PC-9 (cell line): ENCODE results near the gene VPS33A. TPM values are rescaled to one million over a fixed set of nuclear protein-coding genes. Genes with fewer than 3 reads are reported as not detected.

Experiments
- BruUV-seq: library from RNA; stranded (reverse); fragments of 400-500 nt; replicated peaks from 2 replicates; lab custom pipeline; 2021; lab: Mats Ljungman, UMichigan
- CTCF ChIA-PET: fragments of 300-600 bp; sonication (Branson Sonifier 250); formaldehyde crosslinking; loops from one replicate; lab custom pipeline; 2022; ENCODE audit warnings: antibody characterized with exemption; lab: Charles Lee
- POLR2A ChIA-PET: fragments of 300-600 bp; sonication (Branson Sonifier 250); formaldehyde crosslinking; loops from one replicate; lab custom pipeline; 2022; ENCODE audit warnings: antibody characterized with exemption; ENCODE audit not compliant: unreplicated experiment; lab: Charles Lee
- DNase-seq, 2 experiments: peaks; one replicate each; pipeline versions ENCODE4 v3.0.0 to v3.0.0-alpha.2; 2015 to 2022; ENCODE audit warnings: mixed read lengths in 1 of 2
- H2AFZ ChIP-seq: fragments of 200-600 bp; sonication (generic); 2 replicates; pipeline ENCODE4 v1.8.1; 2017; ENCODE audit warnings: antibody characterized with exemption
- H3F3A ChIP-seq: fragments of 200-600 bp; sonication (generic); 2 replicates; pipeline ENCODE4 v1.8.1; 2017; ENCODE audit warnings: antibody characterized with exemption, mild to moderate bottlenecking, low read depth; ENCODE audit not compliant: insufficient read depth
- H3K27ac ChIP-seq: fragments of 200-600 bp; sonication (generic); 2 replicates; pipeline ENCODE4 v1.6.1; 2016; ENCODE audit warnings: mixed run types
- H3K27me3 ChIP-seq: fragments of 200-600 bp; sonication (generic); 2 replicates; pipeline ENCODE4 v1.6.1; 2016; ENCODE audit warnings: low read depth, mixed run types; ENCODE audit not compliant: insufficient read depth
- H3K36me3 ChIP-seq: fragments of 200-600 bp; sonication (generic); 2 replicates; pipeline ENCODE4 v1.6.1; 2016; ENCODE audit warnings: low read depth, mixed run types
- H3K4me1 ChIP-seq: fragments of 200-600 bp; sonication (generic); replicated peaks from 2 replicates; pipeline ENCODE4 v1.6.1; 2016; ENCODE audit warnings: mixed run types; ENCODE audit not compliant: insufficient read depth
- H3K4me2 ChIP-seq: fragments of 200-600 bp; sonication (generic); 2 replicates; pipeline ENCODE4 v1.6.1; 2017; ENCODE audit warnings: mixed run types
- H3K4me3 ChIP-seq: fragments of 200-600 bp; sonication (generic); 2 replicates; pipeline ENCODE4 v1.6.1; 2016; ENCODE audit warnings: mixed run types
- H3K79me2 ChIP-seq: fragments of 200-600 bp; sonication (generic); 2 replicates; pipeline ENCODE4 v1.6.1; 2017; ENCODE audit warnings: low read depth, mixed run types
- H3K9me2 ChIP-seq: fragments of 200-600 bp; sonication (generic); 2 replicates; pipeline ENCODE4 v1.8.1; 2017; ENCODE audit warnings: mild to moderate bottlenecking; ENCODE audit not compliant: insufficient read depth
- H3K9me3 ChIP-seq: fragments of 200-600 bp; sonication (generic); 2 replicates; pipeline ENCODE4 v1.8.1; 2016; ENCODE audit warnings: low read depth; ENCODE audit not compliant: insufficient read depth
- H4K20me1 ChIP-seq: fragments of 200-600 bp; sonication (generic); 2 replicates; pipeline ENCODE4 v1.8.1; 2017; ENCODE audit not compliant: insufficient read depth
- CTCF ChIP-seq: fragments of 200-600 bp; sonication (generic); conservative IDR thresholded peaks from 2 replicates; pipeline ENCODE4 v1.6.1; 2017; ENCODE audit warnings: mixed run types, antibody characterized with exemption, mild to moderate bottlenecking, moderate library complexity
- EZH2 ChIP-seq: fragments of 200-600 bp; sonication (generic); IDR thresholded peaks from 2 replicates; pipeline ENCODE4 v1.8.0; 2017; ENCODE audit warnings: antibody characterized with exemption, low read depth
- intact Hi-C: fragments of 100-400 bp; cut with micrococcal nuclease; formaldehyde crosslinking; loops from one replicate; pipeline ENCODE4 v1.10.0; 2022; ENCODE audit not compliant: unreplicated experiment
- total RNA-seq: library from RNA; stranded (reverse); gene quantifications from 2 replicates; pipeline ENCODE4 v1.2.3, GENCODE V29; 2021

The VPS33A gene
- total RNA-seq, 1 experiment from 2014 or later: 18.1 TPM

- TF ChIP-seq CTCF: no peak
- no peak for TF ChIP-seq EZH2
- no peaks in the 10 kb centered on the region for H4K20me1 ChIP-seq
- no peaks in the 10 kb centered on the region for H3K27me3 ChIP-seq
- H3K9me3 ChIP-seq: no peaks in the 10 kb centered on the region
- no peak for DNase-seq
- H3K4me1 ChIP-seq: no peaks in the 10 kb centered on the region
- ChIA-PET CTCF (interaction anchor here (0.6 kb wide), 1 partner anchor 13 kb away, joined by 4 read pairs; no protein-coding TSS in a partner anchor), POLR2A (interaction anchor here (0.6 kb wide), 1 partner anchor 229 kb away, joined by 4 read pairs; no protein-coding TSS in a partner anchor)
- no peaks in the 10 kb centered on the region for H3F3A ChIP-seq
- H2AFZ ChIP-seq: no peak overlapping the region
- no peak overlapping the region for H3K4me3 ChIP-seq
- no peaks in the 10 kb centered on the region for H3K36me3 ChIP-seq
- intact Hi-C loops: no loop called here
- H3K27ac ChIP-seq: no peak overlapping the region
- no TSS peak for BruUV-seq
- H3K4me2 ChIP-seq: no peak overlapping the region
- H3K9me2 ChIP-seq: no peaks in the 10 kb centered on the region
- no peaks in the 10 kb centered on the region for H3K79me2 ChIP-seq
Measured at GRCh38 chr12:122244565-122245371, 21.5 kb downstream of the VPS33A start.

GRCh38 chr12:122243965-122244364 is 22.3 kb downstream of the VPS33A start:
- intact Hi-C loops: no loop called here
- Histone ChIP-seq H4K20me1 (no peaks in the 10 kb centered on the region), H3K27ac (no peak overlapping the region), H2AFZ (no peak overlapping the region), H3K36me3 (no peaks in the 10 kb centered on the region), H3K9me2 (no peaks in the 10 kb centered on the region), H3K27me3 (no peaks in the 10 kb centered on the region), H3K4me3 (no peak overlapping the region), H3K9me3 (no peaks in the 10 kb centered on the region), H3K79me2 (no peaks in the 10 kb centered on the region), H3K4me1 (no peaks in the 10 kb centered on the region), H3F3A (no peaks in the 10 kb centered on the region), H3K4me2 (no peak overlapping the region)
- DNase-seq: no peak
- ChIA-PET POLR2A (no interaction called here), CTCF (no interaction called here)
- no TSS peak for BruUV-seq
- TF ChIP-seq EZH2 (no peak), CTCF (no peak)

GRCh38 chr12:122238861-122239260 is 27.4 kb downstream of the VPS33A start:
- BruUV-seq: no TSS peak

More at GRCh38 chr12:122238861-122239260, 27.4 kb downstream of the VPS33A start:
- Histone ChIP-seq H3K9me3 (no peaks in the 10 kb centered on the region), H3K79me2 (no peaks in the 10 kb centered on the region), H3F3A (no peaks in the 10 kb centered on the region), H3K4me3 (no peak overlapping the region), H3K4me1 (no peaks in the 10 kb centered on the region), H3K27ac (no peak overlapping the region), H3K9me2 (no peaks in the 10 kb centered on the region), H3K27me3 (no peaks in the 10 kb centered on the region), H4K20me1 (no peaks in the 10 kb centered on the region), H3K36me3 (0 out of 2 replicates have a peak, but pooled peaks cover 3% of the 10 kb centered on the region), H2AFZ (no peak overlapping the region), H3K4me2 (no peak overlapping the region)
- CTCF ChIA-PET: no interaction called here
- POLR2A ChIA-PET: interaction anchor here (0.6 kb wide), 1 partner anchor 9 kb away, joined by 3 read pairs; no protein-coding TSS in a partner anchor
- intact Hi-C loops: no loop called here
- no peak for DNase-seq
- no peak for TF ChIP-seq CTCF
- no peak for TF ChIP-seq EZH2
